HG03378 (cell line): ENCODE data around the gene PIGO.
A peak's percentile ranks its signal among the peaks of the same experiment; 100 is the strongest.

Experiments
- ATAC-seq: cut with Tn5 transposase; IDR thresholded peaks from one replicate; pipeline ENCODE4 v1.9.1; 2021; ENCODE audit warnings: mild to moderate bottlenecking, moderate library complexity; ENCODE audit not compliant: unreplicated experiment

The PIGO gene

DNA sequence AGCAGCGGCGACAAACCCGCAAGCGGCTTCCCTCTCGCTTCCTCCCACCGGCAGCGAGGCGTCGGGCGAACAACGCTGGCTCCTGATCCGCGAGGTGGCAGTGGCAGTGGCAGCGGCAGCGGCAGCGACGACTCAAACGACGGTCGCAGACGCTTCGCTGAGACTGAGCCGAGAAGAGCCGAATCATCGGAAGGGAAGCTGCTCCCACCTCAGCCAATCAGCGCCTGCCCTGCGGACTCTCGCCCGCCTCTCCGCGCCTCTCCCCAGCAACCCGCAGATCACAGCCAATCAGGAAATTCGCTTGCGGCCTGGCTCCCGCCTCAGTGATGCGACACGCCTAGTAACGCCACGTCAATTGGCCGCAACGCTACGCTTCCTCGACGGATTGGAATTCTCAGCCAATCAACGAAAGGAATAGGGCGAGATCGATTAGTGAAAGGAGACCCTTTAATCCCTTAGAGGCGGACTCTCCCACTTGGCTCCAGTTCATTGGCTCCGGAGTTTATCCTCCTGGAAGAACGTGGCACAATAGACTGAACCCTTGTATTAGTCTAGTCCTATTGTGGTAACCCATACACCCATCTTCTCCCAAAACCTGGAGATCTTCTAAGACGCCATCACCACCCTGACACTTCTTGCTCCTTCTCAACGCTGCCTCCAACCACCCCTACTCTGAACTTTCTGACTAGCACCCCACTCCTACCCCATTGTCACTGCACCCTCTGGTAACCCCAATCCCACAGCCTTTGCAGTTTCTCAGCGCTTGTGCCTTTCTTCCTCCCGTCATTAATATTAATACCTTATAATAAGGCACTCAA lies 23.7 kb downstream of the PIGO start, which contains the start of gene VCP:
VCP (minus strand) TSS at position 165 of the 818 bp plus-strand sequence. CDS start 272 bp downstream, outside the sequence.
- ATAC-seq, result peak; percentile 88

DNA sequence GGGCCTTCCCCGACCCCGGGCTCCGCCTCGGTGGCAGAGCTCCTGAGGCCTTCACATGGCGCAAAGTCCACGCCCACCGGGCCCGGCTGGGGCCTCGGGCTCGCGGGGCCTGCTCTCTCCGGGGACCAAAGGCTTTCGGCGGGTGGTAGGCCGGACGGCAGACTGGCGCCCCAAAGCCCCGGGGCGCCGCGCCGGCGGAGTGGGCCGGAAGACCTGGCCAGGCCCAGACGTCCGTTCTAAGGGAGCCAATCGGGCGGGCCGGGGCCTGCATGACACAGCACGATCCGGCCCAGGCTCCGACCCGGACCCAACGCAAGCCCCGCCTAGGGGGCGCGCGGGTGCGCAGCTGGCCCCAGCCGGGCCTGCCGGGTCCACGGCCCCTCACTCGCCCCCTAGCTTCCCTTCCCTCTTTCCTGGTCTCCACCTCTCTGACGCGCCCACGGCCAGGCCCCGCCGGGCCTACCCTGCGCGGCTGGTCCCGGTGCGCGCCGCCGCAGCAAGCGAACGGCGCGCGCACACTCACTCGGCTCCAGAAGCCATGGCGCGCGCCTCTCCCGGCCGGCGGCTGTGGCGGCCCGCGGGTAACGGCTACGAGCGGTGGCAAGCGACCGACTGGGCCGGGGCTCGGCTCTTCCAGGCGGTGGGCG lies 24.5 kb downstream of the PIGO start:
- peak; percentile 38 for ATAC-seq

DNA sequence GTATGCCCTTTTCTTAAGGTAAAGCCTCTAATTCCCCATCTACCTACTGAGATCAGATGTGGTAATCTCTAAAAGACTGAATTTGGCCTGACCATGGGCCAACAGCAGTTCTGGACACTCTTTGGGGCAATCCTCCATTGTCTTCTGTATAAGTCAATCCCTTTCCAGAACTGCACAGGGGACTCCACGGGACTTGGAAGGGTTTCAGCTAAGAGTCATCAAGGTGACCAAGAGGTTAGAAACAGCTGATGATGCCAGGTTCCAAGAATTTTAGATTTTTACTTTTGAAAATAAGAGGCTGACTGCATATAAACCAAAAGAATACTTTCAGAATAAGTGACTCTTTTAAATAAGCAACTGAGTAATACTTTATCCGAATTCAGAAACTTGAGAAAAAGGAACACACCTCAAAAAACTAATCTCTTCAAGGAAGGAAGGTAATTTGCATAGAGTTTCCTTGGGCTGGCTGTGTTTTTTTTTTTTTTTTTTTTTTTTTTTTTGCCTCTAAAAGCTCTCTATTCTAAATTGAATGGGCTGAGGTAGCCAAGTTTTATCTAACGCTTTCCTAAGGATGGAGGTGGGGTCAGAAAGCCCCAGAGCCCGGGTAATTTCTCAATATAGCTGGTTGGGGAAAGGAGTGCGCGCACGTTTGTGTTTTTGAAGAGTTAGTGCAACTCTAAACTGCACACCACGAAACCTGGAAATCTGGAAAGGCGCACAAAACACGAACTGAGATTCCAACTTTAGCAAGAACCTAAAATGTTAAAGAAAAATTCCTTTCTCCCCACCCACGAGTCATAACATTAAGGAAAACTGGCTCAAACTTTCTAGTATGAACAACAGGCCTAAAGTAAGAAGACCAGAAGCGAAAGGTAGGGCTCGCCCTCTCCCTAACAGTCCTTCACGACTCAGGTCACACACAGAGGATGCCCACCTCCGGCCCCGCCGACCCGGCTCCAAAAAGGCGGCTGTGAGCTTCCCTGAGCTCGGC lies 25.3 kb downstream of the PIGO start:
- no peak for ATAC-seq

DNA sequence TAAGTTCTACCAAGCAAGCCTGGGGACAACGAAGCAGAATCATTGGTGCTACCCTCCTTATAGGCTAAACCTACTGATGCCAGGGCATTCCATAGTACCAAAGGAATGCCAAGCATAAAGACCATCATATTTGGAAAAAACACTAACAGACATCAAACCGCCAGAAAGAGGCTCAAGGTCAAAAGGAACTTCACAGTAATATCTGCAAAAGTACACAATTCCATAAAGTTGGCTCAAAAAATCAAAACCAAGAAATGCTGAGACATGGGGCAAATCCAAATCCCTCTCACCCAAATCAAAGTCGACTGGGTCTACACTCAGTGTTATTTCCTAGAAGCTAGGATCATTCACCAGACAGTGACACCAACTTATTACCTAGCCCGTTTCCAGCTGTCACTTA lies 27.4 kb downstream of the PIGO start:
- ATAC-seq, result no peak

DNA sequence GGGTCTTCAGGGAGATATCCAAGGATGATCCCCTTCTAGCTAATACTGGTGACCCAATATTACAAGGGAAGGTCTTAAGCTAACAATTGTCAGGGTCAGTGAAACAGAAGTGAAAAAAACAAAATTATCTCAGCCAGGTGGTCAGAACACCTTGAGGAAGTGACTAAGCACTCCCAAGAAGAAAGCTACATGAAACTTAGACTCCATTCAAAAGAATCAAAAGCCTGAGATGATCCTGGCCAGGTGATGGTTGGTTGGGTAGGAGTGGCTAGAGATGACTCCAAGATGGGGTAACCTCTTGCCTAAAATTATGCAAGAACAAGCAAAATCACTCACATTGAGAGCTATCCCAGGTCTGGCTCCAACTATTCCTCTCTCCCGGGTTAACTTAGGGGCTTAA lies 29.3 kb downstream of the PIGO start:
- no peak for ATAC-seq

DNA sequence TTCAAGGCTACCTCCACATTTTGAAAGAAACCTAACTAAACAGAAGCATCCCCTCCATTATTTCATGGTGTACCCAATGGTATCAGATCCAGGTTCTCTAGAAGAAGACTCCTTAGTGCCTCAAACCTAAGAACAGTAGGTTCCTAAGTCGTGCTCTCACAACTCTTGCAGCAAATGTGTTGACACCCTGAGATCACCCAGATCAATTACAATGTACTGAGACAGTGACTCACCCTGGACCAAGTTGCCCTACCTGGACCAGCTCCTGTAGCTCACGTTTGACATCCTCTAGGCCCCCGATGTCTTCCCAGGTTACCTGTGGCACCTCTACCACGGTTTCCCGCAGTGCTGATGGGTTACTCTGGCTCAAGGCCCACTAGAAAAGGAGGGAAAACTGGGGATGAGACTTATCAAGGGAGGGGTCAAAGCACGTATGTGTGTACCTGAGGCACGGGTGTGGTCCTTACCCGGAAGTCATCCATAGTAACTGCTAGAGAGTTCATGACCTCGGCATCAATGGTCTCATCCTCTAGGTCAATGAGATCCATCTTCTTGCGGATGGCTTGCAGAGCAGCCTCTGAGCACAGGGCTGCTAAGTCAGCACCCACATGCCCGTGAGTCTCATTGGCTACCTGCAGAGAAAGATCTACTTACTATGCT lies 35.7 kb downstream of the PIGO start:
- ATAC-seq, result no peak

DNA sequence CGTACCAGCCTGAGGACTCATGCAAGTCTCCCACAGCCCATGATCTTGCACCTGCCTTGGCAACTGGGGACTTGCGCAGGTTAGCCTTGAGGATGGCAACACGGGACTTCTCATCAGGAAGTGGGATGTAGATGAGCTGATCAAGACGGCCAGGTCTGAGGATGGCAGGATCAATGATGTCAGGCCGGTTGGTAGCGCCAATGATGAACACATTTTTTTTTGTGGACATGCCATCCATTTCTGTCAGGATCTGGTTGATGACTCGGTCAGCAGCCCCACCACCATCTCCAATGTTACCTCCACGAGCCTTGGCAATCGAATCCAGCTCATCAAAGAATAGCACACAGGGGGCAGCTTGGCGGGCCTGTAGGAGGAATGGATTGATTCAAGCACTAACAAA lies 37.0 kb downstream of the PIGO start:
- no peak for ATAC-seq

DNA sequence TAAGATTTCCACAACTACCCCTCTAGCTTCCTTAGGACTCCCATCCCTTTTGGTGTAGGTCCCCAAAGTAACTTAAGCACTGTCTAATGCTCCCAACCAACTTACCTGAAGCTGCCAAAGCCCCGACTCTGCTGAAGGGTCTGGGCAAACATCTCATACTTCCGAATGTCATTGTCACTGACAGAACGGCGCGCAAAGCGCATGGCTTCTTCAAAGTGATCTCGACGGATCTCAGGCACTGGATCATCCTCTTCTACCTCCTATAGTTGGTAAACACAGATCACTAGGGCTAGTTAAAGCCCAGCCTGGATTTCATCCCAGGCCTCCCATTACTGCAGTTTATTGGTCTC lies 39.1 kb downstream of the PIGO start:
- ATAC-seq, result no peak

DNA sequence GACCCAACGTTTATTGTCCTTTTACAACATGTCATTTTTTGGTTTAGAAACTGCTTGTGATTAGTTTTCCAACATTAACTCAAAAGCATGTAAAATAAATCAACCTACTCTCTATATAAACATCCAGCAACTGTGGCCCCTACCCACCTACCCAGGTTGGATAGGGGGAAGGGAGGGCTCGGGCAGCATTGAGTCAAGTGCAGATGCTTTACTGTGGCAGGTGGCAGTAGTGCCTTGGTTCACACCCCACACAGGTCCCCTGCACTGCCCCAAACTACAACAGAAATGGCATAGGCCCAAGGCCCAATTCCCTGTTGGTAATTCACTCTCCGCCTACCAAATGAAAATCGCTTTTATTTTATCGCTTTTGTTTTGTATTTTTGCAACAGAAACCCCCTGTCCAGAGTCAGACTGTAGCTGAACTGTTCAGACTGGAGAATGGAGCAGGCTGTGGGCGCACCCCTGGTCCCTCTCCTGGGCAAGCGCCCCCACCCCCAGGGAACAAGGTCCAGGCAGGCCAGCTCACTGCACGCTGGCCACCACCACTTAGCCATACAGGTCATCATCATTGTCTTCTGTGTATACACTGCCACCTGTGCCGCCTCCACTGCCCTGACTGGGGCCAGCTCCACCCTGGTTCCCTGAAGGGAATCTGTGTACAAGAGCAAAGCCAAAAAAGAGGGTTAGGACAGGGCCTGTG lies 39.7 kb downstream of the PIGO start:
- ATAC-seq, result no peak

DNA sequence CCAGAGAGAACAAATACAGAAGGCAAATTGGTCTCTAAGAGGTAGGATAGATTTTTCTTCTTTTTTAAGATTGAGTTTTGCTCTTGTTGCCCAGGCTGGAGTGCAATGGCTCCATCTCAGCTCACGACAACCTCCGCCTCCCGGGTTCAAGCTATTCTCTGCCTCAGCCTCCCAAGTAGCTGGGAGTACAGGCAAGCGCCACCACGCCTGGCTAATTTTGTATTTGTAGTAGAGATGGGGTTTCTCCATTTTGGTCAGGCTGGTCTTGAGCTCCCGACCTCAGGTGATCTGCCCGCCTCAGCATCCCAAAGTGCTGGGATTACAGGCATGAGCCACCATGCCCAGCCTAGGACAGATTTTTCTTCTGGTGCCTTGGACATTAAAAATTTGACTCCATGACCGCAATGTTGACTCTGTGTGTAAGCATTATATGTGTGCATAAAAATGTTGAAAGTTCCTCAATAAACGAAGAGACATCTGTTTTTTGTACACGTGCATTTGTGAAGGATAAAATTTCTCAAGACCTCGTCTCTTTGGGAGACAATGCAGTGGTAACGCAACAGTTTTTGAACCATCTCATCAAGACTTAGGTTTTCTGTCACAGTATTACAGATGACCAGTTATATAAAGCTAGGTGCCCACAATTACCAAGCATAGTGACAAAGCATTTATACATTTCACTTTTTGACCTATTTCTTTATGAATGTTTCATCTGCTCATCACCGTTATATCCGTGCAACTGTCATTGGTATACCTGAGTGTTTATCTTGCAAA lies 41.3 kb downstream of the PIGO start:
- no peak for ATAC-seq

DNA sequence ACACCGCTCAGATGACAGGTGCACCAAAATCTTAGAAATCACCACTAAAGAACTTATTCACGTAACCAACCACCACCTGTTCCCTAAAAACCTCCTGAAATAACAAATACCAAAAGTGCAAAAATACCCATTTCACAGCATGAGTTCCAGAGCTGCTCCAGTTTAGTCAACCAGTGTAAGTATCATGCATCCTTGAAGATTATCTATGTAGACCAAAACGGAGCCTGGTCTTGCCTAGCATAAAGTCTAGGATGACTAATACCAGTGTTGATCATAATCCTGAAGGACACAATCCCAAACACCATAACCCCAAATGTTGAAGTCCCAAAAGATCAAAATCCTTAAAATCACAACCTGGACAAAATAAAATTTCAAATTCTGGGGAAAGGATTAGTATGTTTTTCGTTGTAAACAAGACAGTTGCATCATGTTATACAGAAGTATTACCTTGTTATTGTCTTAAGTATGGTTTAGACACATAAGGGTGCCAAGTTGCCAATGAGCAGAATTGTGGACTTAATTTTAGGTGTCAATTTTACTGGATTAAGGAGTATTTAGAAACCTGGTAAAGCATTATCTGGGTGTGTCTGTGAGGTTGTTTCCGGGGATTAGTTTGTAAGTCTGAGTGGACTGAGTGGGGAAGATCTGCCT lies 42.1 kb downstream of the PIGO start:
- no peak for ATAC-seq

DNA sequence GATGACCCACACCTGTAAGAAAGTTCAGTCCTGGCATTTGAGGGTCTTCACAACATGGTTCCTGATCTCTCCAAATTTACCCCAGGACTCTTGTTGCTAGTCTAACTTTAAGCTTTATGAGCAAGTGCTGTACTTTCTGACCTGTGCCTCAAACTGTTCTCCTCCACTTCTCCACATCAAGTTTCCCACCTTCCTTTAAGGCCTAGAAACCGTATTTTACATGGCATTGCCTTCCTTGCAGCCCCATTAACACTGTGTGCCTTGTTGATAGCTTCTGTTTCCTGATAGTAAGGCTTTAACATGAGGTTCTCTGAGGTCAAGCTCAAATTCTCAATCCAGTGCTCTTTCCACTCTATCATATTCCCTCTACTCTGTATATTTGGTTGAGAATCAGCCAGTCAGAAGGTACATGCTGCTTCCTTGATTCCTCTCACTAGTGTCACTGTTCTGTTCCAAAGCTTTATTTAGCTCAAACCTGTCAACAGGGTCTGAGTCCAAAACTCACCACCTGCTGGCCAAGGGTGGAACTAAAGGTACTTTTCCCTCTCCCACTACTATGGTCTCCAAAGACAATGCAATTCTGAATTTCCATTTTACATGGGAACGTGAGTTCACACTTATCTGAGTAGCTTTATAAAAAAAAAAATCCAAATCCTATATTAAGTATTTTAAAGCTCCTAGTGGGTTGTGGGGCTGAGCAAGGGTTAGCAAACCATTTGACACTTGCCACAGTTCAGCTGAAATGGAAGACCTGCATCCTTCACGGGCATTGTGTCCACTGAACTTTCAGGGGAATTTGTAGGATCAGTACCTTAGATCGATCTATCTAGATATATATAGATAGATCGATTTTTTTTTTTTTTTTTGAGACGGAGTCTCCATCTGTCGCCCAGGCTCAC lies 45.1 kb downstream of the PIGO start:
- no peak for ATAC-seq

DNA sequence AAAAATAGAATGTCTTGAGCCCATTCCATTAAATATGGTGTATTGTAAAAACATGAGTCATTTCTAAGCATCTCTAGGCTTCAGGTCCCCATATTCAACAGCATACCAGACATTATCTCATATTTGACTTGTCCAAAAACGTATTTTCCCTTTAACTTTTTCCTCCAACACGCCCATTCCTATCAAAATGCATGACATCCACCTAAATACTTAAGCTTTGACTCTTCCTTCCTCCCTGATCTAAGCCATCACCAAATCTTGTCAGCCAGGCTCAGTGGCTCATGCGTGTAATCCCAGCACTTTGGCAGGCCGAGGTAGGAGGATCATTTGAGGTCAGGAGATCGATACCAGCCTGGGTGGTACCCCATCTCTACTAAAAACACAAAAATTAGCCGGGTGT lies 47.9 kb downstream of the PIGO start:
- ATAC-seq, result no peak

DNA sequence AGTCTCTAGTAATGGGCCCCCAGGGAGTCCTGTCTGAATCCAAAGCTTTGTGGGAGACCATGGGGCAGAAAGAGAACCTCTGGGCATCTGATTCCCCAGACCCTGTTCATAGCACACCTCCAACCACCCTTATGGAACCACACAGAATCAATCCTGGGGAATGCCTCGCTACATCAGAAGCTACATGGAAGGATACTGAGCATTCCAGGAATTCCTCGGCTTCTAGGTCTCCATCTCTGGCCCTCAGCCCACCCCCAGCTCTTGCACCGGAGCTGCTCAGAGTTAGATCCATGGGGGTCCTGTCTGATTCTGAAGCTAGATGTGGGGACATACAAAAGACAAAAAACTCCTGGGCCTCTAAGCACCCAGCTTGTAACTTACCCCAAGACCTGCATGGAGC lies 52.3 kb downstream of the PIGO start:
- ATAC-seq, result no peak

DNA sequence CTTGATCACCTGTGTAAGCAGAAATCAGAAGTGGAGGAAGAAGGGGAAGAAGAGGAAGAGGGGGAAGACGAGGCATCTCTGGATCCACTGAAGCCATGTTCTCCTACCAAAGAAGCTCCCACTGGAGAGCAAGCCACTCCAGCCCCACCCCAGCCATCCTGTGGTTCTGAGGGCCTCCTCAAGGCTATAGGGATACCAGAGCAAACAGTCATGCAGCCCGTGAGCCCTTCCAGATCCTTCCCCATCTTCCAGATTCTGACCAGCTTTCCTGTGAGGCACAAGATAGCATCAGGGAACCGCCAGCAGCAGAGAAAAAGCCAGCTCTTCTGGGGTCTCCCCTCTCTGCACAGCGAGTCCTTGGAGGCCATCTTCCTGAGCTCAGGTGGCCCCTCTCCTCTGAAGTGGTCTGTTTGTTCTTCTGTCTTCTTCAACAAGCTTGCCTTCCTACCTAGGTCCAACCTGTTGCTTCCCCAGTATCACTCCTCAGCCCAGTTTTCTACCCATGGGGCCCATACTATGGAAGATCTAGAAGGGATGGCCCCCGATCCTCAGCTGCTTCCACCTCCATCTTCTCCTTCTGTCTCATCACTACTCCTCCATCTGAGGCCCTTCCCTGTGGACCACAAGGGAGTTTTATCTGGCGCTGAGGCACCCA lies 53.4 kb downstream of the PIGO start:
- no peak for ATAC-seq

DNA sequence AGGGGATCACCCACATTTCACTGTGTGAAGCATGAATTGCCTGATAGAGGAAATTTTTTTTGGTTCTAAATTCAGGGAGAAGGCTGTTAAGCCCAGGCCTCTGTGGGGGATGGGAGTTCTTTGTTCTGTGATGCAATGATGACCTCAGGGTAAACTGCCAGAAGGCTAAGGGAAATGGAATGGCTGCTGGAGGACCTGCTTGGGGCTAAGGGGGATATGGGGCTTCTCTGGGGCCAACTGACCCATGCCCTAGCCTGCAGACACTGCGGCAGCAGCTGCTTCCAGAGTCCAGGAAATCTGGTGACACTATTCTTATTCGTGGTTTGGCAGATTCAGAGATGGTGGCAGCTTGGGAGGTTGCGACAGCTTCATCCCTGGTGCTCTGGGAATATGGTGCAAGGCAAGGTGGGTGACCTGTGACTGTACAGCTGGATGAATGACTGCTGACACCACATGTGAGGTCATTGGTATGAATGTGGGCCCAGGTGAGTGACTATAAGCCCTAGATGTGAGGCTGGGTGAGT lies 54.2 kb downstream of the PIGO start:
- ATAC-seq, result no peak
